Activated CD8-positive, alpha-beta memory T cell treated with anti-CD3 and anti-CD28 coated beads, Interleukin-2, amount 50 U/mL, for 24 hours (primary cell): Measurements from ENCODE around the gene HEBP2.
"Not testable (repeated sequence)": the region's sequence is repeated elsewhere in the genome, so short reads cannot be mapped to it uniquely, and the experiment has no call there.

Experiments used
- DNase-seq: peaks from one replicate; pipeline ENCODE4 v3.0.0-alpha.2; 2020; ENCODE audit errors: extremely low read depth

The HEBP2 gene

DNA sequence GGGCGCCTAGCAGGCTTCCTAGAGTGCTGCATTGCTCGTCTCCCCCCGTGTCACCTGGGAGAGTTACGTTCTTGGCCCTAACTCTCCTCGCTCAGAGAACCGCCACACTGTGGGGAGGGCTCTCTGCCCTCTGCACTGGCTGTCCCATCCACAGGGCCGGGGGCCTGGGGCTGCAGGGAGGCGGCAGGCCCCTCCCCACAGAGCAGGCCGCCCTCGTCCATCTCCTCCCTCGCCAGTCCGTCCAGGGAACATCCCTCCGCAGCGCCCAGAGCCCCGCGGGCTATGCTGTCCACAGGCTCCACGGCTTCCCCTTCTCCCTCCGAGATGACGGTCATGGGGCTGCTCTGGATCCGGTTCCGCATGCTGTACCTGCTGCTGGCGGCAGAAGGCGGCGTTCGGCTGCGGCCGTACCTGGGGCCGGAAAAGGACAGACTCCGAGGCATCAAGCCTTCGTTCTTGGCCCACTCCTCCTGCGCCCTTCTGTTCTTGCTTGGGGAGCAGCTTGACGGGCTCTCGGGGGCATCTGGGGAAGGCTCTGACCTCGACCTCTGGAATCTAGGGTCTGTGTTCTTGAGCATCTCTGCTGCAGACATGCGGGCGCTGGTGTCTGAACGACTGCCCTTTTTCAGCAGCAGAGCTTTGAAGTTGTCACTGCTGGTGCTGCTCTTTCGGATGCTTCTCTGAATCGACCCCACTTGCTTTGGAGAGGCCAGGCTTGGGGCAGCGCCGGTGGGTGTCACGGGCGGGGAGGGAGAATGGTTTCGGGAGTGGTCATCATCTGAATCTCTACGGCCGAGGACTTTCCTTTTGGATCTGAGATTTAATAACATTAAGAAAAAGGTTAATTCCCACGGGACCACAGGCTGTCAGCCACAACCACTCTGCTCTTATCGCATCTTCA is 20.2 kb downstream of the HEBP2 start:
- no peak for DNase-seq

- DNase-seq = not testable (repeated sequence)
Observed at GRCh38 chr6:138425256-138425655, 21.2 kb downstream of the HEBP2 start.

- DNase-seq = no peak
Observed at GRCh38 chr6:138426500-138427123, 22.6 kb downstream of the HEBP2 start.

GRCh38 chr6:138427701-138428100 is 23.7 kb downstream of the HEBP2 start:
- DNase-seq = no peak

GRCh38 chr6:138428944-138429598 is 25.0 kb downstream of the HEBP2 start:
- DNase-seq = no peak

DNA sequence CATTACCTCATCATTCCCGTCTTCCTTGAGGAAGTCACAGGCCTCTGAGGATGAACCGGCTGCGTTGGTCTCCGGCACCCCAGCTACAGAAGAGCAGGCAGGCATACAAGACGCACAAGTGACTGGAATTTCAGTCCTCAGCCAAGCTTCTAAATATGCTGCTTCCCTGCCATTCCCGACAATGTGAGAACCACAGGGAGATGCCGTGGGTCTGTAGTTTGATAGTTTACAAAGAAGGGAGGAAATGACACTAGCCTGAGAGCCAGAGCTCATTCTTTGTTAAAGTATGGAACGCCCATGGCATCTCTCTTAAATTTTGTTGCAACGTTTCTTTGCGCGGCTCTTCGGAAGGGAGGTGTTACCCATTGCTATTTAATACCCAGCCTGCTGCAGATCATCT is 25.7 kb downstream of the HEBP2 start:
- DNase-seq = no peak

DNA sequence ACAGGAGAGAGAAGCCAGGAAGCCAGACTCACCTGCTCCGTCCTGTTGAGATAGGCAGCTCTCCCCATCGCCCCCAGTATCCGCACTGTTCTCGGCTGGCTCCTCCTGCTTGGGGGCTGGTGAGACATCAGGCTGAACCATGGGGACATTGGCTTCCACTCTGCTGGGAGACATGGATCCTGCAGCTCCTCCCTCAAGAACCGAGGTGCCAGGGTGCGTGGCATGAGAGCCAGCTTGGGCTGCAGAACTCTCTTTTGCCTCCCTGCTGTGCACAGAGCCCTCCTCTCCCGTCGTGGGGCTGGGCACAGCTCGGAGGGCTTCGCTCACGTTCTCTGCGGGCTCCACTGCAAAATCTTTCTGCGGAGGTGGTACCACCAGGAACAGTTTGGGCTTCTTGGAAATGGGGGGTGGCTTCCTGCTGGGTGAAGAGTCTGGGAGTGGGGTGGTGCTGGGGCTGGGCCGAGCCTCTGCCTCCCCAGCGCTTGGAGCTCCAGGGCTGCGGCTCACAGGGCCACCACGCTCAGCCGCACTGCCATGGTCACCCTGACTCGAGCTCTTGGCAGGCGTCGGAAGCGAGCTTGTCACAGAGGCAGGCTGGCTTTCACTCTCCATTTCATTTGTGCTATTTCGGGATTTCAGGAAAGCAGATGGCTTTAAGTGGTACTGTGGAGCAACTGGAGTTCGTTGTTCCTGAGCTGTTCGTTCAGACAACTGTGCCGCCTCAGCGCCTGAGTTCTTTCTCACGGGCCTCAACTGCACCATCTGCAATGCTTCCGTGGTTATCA is 26.5 kb downstream of the HEBP2 start:
- no peak for DNase-seq

DNA sequence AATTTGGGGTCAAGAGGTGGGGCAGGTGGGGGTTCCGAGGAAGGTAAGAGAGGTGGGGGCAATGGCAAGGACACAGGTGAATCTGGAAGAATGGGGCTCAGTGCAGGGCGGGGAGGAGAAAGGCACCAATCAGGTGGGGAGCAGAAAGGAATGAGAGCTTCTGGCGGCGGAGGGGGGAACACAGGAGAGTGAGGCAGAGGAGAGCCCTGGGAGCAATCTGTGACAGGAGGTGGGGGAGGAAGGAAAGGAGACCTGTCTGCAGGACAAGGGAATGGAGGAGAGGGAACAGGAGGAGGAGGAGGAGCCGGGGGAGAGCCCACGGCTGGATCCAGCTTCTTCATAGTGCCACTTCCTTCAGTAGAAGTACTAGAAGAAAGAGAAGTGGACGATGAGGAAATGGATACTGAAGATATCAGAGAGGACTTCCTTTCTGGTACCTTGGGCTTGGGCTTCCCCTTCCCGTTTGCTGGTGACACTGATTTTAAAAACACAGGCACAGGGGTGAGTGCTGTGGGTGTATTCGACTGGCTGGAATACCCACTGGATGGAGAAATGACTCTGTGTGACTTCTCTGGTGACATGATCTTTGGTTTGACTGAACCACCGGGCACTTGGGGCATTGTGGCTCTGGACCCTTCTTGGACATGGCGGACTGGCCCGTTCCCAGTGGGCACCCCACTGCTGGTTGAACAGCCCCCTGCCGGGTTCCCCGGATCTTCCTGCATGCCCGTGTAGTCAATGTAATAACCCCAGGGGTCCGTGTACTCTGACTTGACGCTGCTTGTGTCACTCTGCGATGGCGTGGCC is 27.4 kb downstream of the HEBP2 start:
- no peak for DNase-seq

- DNase-seq = no peak
Observed at GRCh38 chr6:138432063-138432356, 28.0 kb downstream of the HEBP2 start.

GRCh38 chr6:138434096-138434495 is 30.1 kb downstream of the HEBP2 start:
- DNase-seq = no peak

DNA sequence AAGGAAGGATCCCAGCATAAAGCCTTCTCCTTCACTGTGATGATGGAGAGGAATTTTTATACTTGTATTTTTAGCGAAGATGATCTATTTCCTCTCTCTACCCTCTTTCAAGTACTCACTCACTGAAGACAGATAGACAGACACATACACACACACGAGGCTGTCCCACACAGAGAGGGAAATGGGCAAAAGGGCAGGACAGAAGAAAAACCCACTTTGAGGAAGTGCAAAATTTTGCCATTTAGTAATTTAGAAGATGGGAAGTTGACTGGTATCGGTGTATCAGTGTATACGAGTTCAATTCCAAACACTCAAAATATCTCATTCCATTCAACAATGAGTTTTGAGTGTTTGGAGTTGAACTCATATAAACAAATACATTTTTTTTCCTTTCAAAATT is 30.9 kb downstream of the HEBP2 start:
- no peak for DNase-seq

DNA sequence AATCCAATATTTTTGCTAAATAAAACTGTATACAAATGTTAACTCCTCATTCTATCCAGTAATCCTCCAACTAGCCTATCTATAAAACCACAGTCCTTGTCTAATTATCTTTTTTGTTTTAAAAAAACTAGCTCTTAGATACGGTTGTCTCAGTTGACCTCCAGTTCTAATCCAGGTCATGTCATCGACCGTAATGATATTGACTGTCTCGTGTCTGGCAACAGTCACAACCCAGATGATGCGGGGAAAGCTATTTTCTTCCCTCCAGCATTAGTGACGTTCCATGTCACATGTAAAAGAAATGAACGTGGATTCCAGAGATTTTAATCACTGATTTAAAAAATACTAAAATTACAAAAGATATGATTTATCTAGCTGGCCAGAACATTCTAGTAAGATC is 35.5 kb downstream of the HEBP2 start:
- no peak for DNase-seq

- no peak for DNase-seq
Observed at GRCh38 chr6:138440296-138440695, 36.3 kb downstream of the HEBP2 start.

DNA sequence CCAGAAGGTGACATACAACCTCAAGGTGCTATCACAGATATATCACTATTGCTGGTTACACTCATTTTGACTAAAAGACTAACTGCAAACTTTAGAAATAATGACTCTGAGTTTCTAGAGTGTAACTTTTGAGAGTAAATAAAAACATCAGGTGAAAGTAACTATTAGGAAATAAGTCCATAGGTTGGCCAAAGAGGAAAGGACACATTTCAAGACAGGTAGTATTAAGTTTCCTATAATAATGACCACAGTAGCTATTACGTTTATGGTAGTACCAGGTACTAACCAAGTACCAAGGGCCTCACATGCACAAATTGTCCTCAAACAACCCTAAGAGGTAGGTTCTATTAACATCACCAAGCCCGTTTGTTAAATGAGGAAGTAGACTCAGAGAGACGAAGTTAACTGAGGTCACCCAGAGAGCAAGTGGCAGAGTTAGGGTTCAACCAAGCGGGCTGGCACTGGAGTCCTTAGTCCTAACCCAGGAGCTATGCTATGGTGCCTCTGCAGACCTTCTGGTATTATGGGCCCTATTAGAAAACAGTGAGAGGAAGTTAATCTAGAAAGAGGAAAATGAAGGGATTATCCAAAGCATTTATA is 36.8 kb downstream of the HEBP2 start:
- no peak for DNase-seq

GRCh38 chr6:138441965-138442364 is 37.9 kb downstream of the HEBP2 start:
- no peak for DNase-seq

DNA sequence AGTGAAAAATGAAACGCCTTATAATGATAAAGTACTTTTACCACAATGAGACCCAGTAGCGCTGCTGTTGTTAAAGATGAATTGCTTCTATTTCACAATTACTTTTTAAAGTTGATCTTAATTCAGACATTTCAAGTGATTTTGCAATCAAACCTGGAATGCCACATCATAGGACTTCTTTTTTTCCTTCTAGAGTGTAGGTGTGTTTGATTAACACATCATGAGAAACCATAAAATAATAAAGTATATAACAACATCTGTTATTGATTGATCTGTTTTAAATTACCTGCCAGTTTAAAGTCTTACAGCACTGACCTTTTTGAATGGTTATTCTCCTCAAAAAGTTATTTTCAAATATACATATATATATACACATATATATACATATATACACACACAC is 38.6 kb downstream of the HEBP2 start:
- no peak for DNase-seq

GRCh38 chr6:138443979-138444378 is 40.0 kb downstream of the HEBP2 start:
- DNase-seq = no peak

DNA sequence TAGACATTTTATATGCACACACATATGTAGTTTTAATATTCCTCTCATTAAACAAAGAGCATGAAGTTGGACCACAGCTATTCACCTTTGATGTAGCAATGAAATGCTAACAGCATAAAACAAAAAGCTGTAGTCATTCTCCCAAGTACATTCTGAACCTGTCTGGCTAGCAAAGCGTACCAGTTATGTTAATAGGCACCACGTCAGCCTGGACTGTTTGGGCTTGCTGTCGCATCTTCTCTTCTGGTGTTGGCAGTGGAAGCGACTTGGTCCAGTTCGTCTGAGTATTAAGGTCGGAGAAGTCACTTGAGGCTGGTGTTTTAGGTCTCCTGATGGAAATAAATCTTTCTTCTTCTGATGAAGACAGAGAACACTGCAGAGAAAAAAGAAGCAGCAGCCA is 42.8 kb downstream of the HEBP2 start:
- no peak for DNase-seq

DNA sequence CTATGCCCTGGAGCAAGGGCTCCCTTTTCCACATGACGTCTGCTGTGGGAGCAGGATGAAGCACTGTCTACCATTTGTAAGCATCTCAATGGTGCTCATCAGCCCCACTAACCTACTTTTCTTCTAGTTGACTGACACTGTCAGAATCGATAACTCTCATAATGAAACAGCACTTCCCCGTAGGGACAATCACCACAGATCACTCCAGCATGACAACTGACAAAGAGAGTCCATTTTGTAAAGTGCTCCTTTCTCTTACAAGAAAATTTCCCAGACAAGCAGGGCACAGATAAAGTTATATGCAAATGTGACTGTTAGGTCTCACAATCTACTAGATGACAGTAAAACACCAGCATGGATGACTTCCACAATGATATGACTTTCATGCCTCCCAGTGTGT is 46.4 kb downstream of the HEBP2 start:
- no peak for DNase-seq

- DNase-seq = no peak
Observed at GRCh38 chr6:138451043-138451442, 47.0 kb downstream of the HEBP2 start.
